GM19193 (cell line): ENCODE results near the gene SLC6A8.

ENCODE experiments used
- POLR2A ChIP-seq: IDR thresholded peaks from 4 replicates; pipeline ENCODE4 v1.6.1; 2011; ENCODE audit not compliant: insufficient read depth, insufficient read length; ENCODE audit errors: extremely low read depth

SLC6A8 gene

GRCh38 chrX:153687121-153688039 lies at the start of gene SLC6A8:
Gene SLC6A8, plus strand, starts transcription at chrX:153687926. Its CDS starts 649 bp downstream, at chrX:153688575.
- no peak for TF ChIP-seq POLR2A

GRCh38 chrX:153638041-153638371 lies 49.7 kb upstream of the SLC6A8 start:
- TF ChIP-seq POLR2A, result no peak

- no peak for TF ChIP-seq POLR2A
Measured at GRCh38 chrX:153638436-153639176, 49.1 kb upstream of the SLC6A8 start.

GRCh38 chrX:153639177-153640044 lies 48.3 kb upstream of the SLC6A8 start:
- no peak for TF ChIP-seq POLR2A

GRCh38 chrX:153640045-153640686 lies 47.6 kb upstream of the SLC6A8 start:
- no peak for TF ChIP-seq POLR2A

GRCh38 chrX:153640736-153641575 lies 46.8 kb upstream of the SLC6A8 start:
- TF ChIP-seq POLR2A, result no peak

GRCh38 chrX:153641627-153642026 lies 46.1 kb upstream of the SLC6A8 start:
- no peak for TF ChIP-seq POLR2A

- TF ChIP-seq POLR2A, result no peak
Measured at GRCh38 chrX:153642051-153642654, 45.6 kb upstream of the SLC6A8 start.

- TF ChIP-seq POLR2A, result no peak
Measured at GRCh38 chrX:153642655-153643430, 44.9 kb upstream of the SLC6A8 start.

GRCh38 chrX:153643431-153644351 lies 44.0 kb upstream of the SLC6A8 start:
- no peak for TF ChIP-seq POLR2A

- TF ChIP-seq POLR2A, result no peak
Measured at GRCh38 chrX:153644356-153645125, 43.2 kb upstream of the SLC6A8 start.
